ENCODE results near the gene EN1.

EN1 gene

GRCh38 chr2:118838741-118839455, 8.6 kb downstream of the EN1 start:
- in situ Hi-C loops (cut with MboI; ENCODE audit: low sequenced_read_pairs, unreplicated experiment): no loop called here
- no peak for TF ChIP-seq CTCF (IDR thresholded peaks at IDR 0.05; ENCODE audit: borderline replicate concordance, control extremely low read depth, extremely low read depth, insufficient read depth, missing control alignments)
- no peak for DNase-seq (ENCODE audit: low spot score)

- TF ChIP-seq CTCF (IDR thresholded peaks at IDR 0.05; ENCODE audit: borderline replicate concordance, control extremely low read depth, extremely low read depth, insufficient read depth, missing control alignments): no peak
- in situ Hi-C loops (cut with MboI; ENCODE audit: low sequenced_read_pairs, unreplicated experiment): no loop called here
- DNase-seq (ENCODE audit: low spot score): no peak
Measured at GRCh38 chr2:118837621-118838020, 9.8 kb downstream of the EN1 start.

- no peak for DNase-seq (ENCODE audit: low spot score)
- in situ Hi-C loops (cut with MboI; ENCODE audit: low sequenced_read_pairs, unreplicated experiment): no loop called here
- no peak for TF ChIP-seq CTCF (IDR thresholded peaks at IDR 0.05; ENCODE audit: borderline replicate concordance, control extremely low read depth, extremely low read depth, insufficient read depth, missing control alignments)
Measured at GRCh38 chr2:118837067-118837466, 10.4 kb downstream of the EN1 start.

- in situ Hi-C loops (cut with MboI; ENCODE audit: low sequenced_read_pairs, unreplicated experiment): no loop called here
- no peak for DNase-seq (ENCODE audit: low spot score)
- TF ChIP-seq CTCF (IDR thresholded peaks at IDR 0.05; ENCODE audit: borderline replicate concordance, control extremely low read depth, extremely low read depth, insufficient read depth, missing control alignments): no peak
Measured at GRCh38 chr2:118836411-118836930, 11.0 kb downstream of the EN1 start.

- in situ Hi-C loops (cut with MboI; ENCODE audit: low sequenced_read_pairs, unreplicated experiment): no loop called here
- TF ChIP-seq CTCF (IDR thresholded peaks at IDR 0.05; ENCODE audit: borderline replicate concordance, control extremely low read depth, extremely low read depth, insufficient read depth, missing control alignments): no peak
- no peak for DNase-seq (ENCODE audit: low spot score)
Measured at GRCh38 chr2:118835746-118836410, 11.6 kb downstream of the EN1 start.

- peak; percentile 30 for DNase-seq (ENCODE audit: low spot score)
- in situ Hi-C loops (cut with MboI; ENCODE audit: low sequenced_read_pairs, unreplicated experiment): no loop called here
- no peak for TF ChIP-seq CTCF (IDR thresholded peaks at IDR 0.05; ENCODE audit: borderline replicate concordance, control extremely low read depth, extremely low read depth, insufficient read depth, missing control alignments)
Measured at GRCh38 chr2:118834901-118835745, 12.3 kb downstream of the EN1 start.
